ACHN (cell line): ENCODE data around the gene CAPG.
"Not testable (repeated sequence)": the region's sequence is repeated elsewhere in the genome, so short reads cannot be mapped to it uniquely, and the experiment has no call there.

Source experiments
- DNase-seq: peaks from one replicate; pipeline ENCODE4 v3.0.0-alpha.2; 2015
- in situ Hi-C: cut with HindIII; loops from 2 replicates; pipeline ENCODE4 v1.10.0; 2017; ENCODE audit warnings: low sequenced_read_pairs, low pct_ligation_motif_present, low pct_unique_long_range_greater_than_20kb

Gene CAPG

DNA sequence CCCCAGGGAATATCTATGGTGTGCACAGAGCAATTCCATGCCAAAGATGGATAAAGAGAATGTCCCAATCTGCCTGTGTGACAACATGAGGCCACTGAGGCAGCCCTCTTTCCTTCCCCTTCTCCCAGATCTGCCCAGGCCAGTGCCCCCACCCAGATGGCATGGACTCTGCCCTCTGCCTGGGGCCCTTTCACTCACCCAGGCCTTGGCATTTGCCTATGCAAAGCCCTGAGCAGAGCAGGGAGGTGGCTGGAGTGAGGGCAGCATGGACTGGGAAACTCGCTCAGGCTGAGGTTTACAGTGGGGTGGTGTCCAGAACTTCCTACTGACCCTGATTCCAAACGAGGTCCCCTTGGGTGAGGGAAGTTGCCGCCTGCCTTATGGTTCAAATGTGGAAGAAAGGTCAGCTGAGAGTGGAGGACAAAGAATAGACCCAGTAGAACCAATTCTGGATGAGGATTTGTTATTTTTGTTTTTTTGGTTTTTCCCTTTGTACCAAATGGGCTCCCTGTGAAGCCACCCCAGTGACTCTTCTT, 17.2 kb upstream of the CAPG start:
- in situ Hi-C loops, result no loop called here
- no peak for DNase-seq

DNA sequence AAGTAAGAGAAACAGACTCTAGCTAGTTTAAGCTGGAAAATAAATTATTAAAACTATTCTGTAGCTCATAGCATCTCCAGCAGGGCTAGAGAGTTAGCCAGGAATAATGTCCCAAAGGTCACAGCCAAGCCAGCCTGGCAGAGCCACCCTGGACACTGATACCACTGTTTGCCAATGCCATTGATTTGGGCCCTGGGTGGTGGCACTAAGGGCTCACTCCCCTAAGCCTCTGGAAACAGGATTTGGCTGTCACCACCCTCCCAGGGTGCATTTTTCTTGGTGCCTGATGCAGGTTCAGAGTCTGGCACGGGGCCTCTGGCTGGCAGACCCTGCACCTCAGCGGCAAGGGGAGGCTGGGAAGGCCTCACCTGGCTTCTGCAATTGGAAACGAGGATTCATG, 15.4 kb upstream of the CAPG start:
- in situ Hi-C loops, result no loop called here
- DNase-seq, result no peak

DNA sequence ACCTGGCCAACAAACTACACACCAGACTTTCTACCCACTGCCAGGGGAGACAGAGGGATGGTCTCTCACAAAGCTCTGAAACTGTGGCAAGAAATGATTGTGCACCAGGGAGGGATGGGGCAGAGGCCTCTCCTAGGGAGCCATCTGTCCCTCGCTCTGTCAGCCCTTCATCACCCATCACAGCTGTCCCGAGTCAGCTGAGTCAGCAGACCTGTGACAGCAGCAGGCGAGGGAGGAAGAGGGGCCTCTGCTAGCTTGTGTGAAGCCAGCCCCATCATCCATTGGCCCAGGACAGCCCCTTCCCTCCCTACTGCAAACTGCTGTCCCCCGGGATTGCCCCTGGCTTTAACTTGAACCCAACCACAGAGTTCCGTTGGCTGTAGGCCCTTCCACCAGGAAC, 13.4 kb upstream of the CAPG start:
- DNase-seq, result no peak
- in situ Hi-C loops, result loop anchor here (5.0 kb wide), 1 partner anchor 124 kb away; no protein-coding TSS in a partner anchor

DNA sequence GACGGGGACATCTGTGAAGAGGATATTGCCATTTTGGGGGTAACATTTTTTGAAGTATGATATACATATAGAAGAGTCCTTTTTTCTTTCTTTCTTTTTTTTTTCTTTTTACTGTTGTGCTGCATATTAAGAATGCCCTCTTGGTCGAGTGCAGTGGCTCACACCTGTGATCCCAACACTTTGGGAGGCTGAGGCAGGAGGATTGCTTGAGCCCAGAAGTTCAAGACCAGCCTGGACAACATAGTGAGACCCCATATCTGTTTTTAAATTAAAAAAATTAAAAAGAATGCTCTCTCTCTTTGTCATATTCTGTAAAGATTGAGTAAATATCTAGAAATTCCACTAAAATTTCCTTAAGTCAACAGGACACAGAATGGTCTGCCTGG, 11.9 kb upstream of the CAPG start:
- in situ Hi-C loops, result loop anchor here (5.0 kb wide), 1 partner anchor 125 kb away; no protein-coding TSS in a partner anchor
- DNase-seq, result no peak

DNA sequence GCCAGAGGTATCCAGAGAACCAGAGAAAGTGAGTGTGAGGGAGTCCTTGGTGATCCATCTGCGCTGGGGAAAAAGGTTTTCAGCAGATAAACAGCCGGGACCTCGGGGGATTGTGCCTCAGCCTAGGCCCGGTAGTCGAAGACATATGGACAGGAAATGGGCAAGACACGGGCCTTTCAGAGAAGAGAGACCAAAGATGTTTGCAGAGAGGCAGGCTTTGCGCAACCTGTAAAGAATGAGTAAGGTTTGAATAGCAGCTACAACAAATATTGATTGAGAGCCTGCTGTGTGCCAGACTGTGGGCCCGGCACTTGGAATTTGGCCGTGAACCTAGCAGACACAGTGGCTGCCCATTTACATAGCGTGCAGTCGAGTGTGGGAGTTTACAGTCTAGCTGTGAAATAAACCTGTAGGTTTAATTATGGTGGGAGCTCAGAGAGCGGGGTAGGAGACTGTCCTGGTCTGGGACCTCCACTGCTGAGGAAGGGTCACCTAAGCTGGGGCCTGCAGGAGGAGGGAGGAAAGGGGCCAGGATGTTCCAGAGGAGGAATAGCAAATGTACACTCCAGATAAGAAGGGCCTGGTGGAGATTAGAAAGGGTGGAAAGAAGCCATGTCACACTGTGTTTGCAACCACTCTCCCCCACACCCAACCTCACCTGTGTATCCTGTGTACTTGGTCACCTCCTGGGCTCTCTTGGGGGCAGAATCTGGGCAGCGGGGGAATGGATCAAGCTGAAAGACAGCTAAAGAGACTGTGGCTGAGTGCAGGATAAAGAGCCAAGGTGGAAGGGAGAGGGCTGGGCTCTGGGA, 11.3 kb upstream of the CAPG start:
- DNase-seq, result no peak
- in situ Hi-C loops, result loop anchor here (5.0 kb wide), 1 partner anchor 126 kb away; no protein-coding TSS in a partner anchor

DNA sequence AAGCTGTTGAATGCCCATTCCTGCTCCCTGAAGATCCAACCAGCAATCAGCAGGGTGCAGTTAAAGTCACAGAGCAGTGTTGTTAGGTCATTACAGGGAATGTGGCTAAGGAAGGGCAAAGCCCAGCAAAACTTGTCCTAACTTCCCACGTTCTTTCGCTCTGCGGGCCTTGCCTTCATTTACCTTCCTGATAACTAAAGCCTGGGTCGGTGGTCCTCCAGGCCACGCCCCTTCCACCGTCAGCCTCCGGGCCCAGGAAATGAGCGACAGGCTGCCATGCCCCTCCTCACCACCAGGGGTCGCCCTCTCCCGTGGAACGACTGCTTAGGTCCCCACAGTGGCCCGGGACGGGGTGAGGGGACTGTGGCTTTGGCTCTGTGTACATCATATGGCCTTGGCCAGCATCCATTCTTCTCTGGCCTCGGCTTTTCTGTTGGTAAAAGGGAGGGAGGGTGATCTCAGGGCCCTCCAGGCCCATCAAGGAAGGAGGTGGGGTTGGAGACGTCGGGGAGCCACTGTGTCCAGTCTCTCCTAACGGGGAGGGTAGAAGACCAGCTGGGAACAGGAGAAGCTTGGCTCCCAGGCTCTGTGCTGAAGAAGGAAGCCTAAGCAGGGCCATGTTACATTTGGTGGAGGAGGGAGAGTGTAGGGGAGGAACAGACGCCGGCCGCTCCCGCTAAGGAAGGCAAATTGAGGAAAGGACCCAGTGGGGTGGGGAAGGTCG, 10.5 kb upstream of the CAPG start:
- in situ Hi-C loops, result loop anchor here (5.0 kb wide), 1 partner anchor 127 kb away; no protein-coding TSS in a partner anchor
- peak; percentile 75 for DNase-seq

DNA sequence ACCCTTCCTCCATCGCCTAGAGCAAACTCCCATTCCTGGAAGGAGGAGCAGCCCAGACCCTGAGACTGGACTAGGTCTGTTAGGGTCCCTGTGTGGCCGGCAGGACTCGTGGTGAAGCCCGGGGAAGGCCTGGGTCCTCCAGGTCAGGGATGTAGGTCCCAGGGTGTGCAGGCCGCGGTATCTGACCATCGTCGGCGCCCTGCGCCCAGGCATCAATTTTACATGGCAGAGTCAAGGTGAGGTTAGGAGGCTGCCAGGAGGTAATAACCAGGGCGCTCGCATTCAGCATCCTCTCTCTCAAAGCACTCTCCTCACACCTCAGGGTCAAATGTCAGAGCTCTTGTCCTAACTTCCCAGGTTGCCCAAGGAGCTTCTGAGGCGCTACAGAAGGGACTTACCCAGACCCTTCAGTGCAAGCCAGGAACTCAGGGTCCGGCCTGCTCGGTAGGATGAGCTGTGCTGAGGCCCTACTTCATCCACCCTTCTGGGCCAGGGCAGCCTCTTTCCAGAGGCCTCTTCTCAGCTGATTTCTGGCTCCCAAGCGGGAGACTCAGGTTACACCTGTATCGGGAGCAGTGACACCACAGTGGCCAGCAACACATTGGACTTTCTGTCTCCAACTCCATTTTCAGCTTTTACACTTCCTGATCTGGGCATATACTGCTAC, 9.0 kb upstream of the CAPG start:
- no peak for DNase-seq
- in situ Hi-C loops, result no loop called here

DNA sequence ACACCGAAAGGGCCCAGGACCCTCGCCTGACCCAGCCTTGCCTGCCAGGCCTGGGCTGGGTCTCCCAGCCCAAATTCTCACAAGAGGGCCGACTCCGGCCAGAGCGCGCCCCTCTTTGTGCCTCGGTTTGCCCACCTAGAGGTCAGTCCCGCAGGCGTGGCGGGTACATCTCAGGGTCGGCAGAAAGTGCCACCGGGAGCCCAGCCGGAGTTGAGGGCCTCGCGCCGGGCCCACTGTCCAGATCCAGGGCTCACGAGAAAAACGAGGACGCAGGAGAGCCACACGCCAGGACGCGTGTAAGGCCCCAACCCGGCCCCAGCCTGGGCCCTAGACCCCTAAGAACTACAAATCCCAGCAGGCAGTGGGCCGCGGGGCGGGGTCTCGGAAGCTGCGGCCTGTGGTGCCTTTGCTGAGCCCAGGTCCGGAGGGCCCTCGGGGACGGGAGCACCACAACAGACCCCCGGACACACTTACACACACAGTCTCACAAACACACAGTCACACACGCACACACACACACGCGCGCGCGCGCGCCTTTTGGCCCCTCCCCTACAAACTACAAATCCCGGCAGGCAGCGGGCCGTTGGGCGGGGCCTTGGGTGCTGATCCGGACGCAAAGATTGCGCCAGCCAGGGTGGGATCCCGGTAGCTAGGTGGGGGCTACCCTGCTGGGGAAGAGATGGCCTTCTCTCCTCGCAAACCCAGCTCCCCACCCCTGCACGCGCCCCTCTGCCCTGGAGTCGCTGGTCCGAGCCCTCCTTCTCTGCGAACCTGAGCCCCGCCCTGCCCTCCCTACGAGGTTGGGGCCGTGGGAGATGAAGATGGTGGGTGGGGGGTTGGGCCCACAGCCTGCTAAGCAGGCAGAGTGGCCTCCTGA, 8.2 kb upstream of the CAPG start, which contains the start of gene SH2D6:
Gene SH2D6, plus strand, starts transcription at position 583 of the 877 bp plus-strand sequence. CDS start 10,752 bp downstream, outside the sequence.
- in situ Hi-C loops, result no loop called here
- DNase-seq, result peak; percentile 85

DNA sequence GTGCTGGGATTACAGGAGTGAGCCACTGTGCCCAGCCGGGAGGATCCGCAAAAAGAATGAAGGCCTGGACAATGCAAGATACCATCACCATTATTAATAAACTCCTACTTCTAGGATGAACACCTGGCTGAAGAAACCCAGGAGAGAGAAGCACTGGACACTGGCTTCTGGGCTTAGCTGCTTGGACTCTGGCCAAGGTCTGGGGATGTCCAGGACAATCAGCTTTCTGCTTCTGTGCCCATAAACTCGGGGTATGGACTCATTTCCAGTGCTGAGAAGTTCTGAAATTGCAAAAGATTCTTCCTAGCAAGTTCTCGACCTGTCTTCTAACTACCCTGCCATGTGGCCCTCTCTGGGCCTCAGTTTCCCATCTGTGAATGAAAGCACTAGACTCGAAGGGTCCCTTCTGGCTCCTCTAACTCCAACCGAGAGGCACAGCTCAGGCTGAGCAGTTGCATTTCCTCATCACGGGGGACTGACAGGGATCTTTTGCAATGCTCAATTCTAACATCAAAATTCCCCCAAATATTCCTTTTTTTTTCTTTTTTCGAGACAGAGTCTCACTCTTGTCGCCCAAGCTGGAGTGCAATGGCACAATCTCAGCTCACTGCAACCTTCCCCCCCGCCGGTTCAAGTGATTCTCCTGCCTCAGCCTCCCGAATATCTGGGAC, 5.9 kb upstream of the CAPG start:
- DNase-seq, result no peak

DNA sequence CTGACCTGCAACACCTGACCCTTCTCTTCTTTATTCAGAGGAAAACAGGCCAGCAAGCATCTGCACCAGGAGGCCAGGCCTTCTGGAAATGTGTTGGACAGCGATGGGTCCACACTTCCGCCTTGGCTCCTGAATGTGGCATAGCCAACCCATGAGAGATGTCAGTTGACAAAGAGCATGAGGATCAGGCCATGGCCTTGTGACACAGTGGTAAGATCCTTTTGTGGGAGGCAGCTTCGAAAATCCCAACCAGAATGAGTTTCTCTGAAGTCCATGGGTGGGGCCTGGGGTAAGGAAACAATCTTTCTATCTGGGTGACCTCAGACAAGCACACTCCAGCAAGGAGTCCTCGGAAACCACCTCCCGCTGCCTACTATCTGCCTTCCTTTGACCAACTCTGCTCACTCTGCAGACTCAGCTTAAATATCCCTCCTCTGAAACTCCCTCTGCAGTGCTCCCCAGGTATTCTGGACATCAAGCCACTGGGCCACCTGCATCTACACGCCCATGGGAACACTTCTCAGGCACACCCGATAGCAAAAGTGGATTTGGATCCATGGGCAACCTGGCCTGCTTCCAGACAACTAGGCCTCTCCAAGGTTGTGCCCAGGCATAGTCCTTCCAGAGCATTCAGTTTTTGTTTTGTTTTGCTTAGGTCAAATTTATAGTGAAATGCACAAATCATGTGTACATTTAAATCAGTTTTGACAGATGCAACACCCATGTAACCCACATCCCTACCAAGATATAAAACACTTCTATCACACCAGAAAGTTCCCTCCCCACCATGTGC, 4.8 kb upstream of the CAPG start:
- no peak for DNase-seq
- in situ Hi-C loops, result no loop called here

More for the DNA sequence above, 5.9 kb upstream of the CAPG start:
- in situ Hi-C loops, result no loop called here

DNA sequence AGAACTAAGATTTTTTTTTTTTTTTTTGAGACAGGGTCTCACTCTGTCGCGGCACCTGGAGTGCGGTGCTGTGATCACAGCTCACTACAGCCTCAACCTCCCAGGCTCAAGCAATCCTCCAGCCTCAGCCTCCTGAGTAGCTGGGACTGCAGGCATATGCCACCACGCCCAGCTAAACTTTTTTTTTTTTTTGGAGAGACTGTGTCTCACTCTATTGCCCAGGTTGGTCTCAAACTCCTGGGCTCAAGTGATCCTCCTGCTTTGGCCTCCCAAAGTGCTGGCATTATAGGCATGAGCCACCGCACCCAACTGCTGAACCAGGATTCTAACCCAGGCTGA, 4.2 kb upstream of the CAPG start:
- DNase-seq, in situ Hi-C loops: not testable (repeated sequence)

DNA sequence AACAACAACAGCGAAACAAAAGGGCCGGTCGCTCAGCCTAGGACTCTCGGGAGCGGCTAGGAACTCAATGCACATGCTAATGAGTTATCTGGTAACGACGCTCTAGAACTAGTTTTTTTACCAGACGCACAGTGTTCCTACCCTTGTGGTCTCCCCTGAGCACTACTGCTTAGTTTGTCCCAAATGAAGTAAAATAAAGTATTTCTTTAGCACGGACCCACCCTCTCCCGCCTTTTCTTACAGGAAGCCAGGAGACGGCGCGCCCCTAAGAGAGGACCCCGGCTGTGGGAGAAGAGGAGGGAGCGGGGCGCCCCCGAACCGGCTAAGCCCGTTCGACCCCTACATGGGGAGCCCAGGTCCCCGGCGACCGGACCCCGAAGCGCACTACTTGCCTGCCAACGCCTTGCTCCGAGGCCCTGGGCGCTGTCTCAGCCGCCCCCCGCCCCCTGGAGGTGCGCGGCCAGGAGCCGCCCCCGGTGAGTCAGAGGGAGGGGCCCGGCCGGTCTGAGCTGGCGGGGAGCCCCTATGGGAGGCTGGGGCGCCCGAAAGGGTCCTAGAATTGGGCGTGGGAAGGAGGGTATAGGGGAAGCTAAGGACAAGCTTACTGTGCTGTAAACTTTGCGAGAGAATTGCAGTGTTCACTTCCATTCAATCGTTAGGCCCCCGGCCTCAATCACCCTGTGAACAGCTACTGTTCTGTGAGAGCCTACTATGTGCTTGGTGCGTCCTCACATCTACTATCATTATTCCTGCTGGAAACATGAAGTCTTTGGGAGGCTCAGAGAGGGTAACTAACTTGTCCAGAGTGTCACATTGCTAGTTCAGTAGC, 3.6 kb upstream of the CAPG start:
- DNase-seq, result peak; percentile 71
- in situ Hi-C loops, result no loop called here

DNA sequence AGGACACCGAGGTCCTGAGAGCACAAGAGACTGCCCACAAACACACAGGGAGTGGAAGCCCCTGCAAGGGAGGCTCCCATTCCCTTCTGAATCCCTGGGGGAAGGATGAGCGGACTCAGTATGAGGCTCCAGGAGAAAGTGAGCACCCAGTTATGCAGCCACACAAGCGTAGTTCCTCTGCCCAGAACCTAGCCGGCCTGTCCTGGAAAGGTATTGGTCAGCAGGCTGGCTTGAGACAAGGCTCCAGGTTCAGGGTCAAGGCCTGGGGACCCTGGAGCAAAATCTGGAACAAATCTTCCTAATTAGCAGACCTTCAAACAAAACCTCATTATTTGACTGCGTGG, 1.2 kb upstream of the CAPG start:
- no peak for DNase-seq
- in situ Hi-C loops, result no loop called here

DNA sequence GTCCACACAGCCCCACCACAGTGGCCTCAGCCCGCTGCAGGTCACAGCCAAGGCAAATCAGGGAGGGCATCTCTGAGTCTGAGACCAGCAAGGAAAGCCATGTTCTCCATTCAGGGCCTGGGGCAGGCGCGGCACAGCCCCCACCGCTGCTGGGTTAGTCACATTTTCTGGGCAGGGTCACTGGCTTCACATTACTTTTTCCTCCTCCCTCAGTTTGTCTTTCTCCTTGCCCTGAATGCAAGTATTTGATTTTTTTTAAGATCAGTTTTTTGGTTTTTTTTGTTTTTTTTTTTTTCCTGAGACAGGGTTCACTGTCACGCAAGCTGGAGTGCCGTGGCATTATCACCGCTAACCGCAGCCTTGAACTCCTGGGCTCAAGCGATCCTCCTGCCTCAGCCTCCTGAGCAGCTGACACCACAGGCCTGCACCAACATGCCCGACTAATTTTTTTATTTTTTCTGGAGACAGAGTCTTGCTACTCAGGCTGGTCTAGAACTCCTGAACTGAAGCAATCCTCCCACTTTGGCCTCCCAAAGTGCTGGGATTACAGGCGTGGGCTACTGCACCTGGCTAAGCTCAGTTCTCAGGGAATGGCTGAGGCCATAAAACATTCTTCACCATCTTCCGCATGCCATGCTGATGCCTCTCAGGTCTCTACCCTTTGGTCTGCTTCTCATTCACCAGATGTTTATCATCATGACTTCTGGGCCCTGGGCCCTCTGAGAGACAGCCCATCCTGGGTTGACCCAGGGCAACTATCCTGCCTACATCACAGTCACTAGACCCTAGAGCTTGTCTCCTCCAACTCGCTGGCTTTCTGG, 628 bp upstream of the CAPG start:
- no peak for DNase-seq
- in situ Hi-C loops, result no loop called here

DNA sequence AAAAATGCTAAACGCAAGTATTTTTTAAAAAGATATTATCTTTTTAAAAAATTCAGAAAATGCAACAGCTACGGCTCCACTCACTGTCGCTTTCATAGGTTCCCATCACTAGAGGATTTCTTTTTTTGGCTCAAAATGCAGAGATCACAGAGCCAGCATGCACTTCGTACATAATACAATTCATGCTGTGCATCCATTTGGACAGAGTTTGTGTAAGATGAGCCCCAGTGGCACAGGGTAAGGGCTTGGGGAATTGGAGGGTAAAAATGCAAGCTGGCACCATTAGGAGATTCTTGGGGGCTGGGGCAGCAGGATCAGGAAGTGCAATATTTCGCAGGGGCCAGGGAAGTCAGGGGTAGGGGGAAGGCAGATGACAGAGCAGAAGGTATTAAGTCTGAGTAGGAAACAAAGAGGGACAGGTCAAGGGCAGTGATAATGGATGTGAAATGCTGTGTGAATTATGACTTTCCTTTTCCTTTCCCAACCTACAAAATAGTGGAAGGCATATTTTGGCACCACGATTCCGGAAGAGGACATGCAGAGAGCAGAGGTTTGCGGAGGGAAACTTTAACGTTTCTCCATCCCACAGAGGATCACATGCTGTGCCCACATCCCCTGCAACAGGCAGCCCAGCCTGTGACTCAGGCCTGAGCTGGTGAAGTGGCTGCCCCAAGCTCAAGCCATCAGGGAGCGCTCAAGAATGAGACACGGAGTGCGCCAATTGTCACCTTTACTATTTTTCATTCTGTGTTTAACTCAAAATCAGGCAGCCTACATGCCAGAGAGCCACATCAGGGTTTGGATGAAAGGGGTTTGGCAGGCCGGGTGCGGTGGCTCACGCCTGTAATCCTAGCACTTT, 4.7 kb downstream of the CAPG start:
- DNase-seq, result peak; percentile 85
- in situ Hi-C loops, result no loop called here
